IMR-90 (cell line): ENCODE measurements around the gene NUP93. TPM values are rescaled to one million over a fixed set of nuclear protein-coding genes. Genes with fewer than 3 reads are reported as not detected.

ENCODE experiments used
- ATAC-seq: fragments of 200-7000 bp; cut with Tn5 transposase; 2 replicates; pipeline ENCODE4 v1.9.1; 2020; ENCODE audit warnings: low read depth, mild to moderate bottlenecking, moderate library complexity
- BruUV-seq: library from RNA; stranded (reverse); fragments of 400-500 nt; replicated peaks from 2 replicates; lab custom pipeline; 2021; lab: Mats Ljungman, UMichigan
- CTCF ChIA-PET: fragments of 300-600 bp; formaldehyde crosslinking; extraction: SDS; loops from one replicate; lab custom pipeline; 2021; ENCODE audit warnings: antibody characterized with exemption; lab: Yijun Ruan, JAX
- POLR2A ChIA-PET: fragments of 300-600 bp; sonication (Branson Sonifier 250); formaldehyde crosslinking; loops from one replicate; lab custom pipeline; 2022; ENCODE audit warnings: antibody characterized with exemption; ENCODE audit not compliant: unreplicated experiment; lab: Charles Lee
- DNase-seq: peaks from one replicate; pipeline ENCODE4 v3.0.0; 2013
- H2AFZ ChIP-seq: replicated peaks from 2 replicates; pipeline ENCODE3; 2013; ENCODE audit warnings: low read length, mild to moderate bottlenecking; ENCODE audit not compliant: poor library complexity
- H2AK5ac ChIP-seq: 2 replicates; pipeline ENCODE4 v1.6.1; 2013; ENCODE audit warnings: low read depth, low read length, inconsistent platforms
- H2AK9ac ChIP-seq: replicated peaks from 2 replicates; pipeline ENCODE3; 2013; ENCODE audit warnings: mild to moderate bottlenecking, low read depth, low read length, moderate library complexity; ENCODE audit not compliant: poor library complexity
- H2BK120ac ChIP-seq: 2 replicates; pipeline ENCODE4 v1.6.1; 2013; ENCODE audit warnings: low read depth, low read length, inconsistent platforms
- H2BK15ac ChIP-seq: 3 replicates; pipeline ENCODE4 v1.6.1; 2013; ENCODE audit warnings: low read depth, low read length, inconsistent platforms
- H2BK20ac ChIP-seq: 2 replicates; pipeline ENCODE4 v1.6.1; 2013; ENCODE audit warnings: low read depth, mild to moderate bottlenecking, inconsistent platforms, low read length, moderate library complexity
- H2BK5ac ChIP-seq: 2 replicates; pipeline ENCODE4 v1.6.1; 2013; ENCODE audit warnings: mild to moderate bottlenecking, low read depth, low read length, inconsistent platforms; ENCODE audit not compliant: poor library complexity, severe bottlenecking
- H3K14ac ChIP-seq: replicated peaks from 2 replicates; pipeline ENCODE4 v1.6.1; 2013; ENCODE audit warnings: low read depth, low read length, inconsistent platforms
- H3K18ac ChIP-seq: 2 replicates; pipeline ENCODE4 v1.6.1; 2013; ENCODE audit warnings: low read depth, low read length, control low read depth
- H3K23ac ChIP-seq: 2 replicates; pipeline ENCODE4 v1.6.1; 2013; ENCODE audit warnings: low read depth, low read length, inconsistent platforms
- H3K27ac ChIP-seq: 2 replicates; pipeline ENCODE4 v1.5.1; 2013; ENCODE audit warnings: mild to moderate bottlenecking, control low read depth, low read length; ENCODE audit not compliant: insufficient read depth
- H3K27me3 ChIP-seq: 2 replicates; pipeline ENCODE4 v1.6.1; 2013; ENCODE audit warnings: low read length; ENCODE audit not compliant: control insufficient read depth, insufficient read depth
- H3K36me3 ChIP-seq: 2 replicates; pipeline ENCODE4 v1.6.1; 2013; ENCODE audit warnings: low read length, mixed read lengths; ENCODE audit not compliant: control insufficient read depth, insufficient read depth
- H3K4ac ChIP-seq: 2 replicates; pipeline ENCODE4 v1.6.1; 2013; ENCODE audit warnings: low read depth, low read length, inconsistent platforms
- H3K4me1 ChIP-seq: 2 replicates; pipeline ENCODE4 v1.6.1; 2013; ENCODE audit warnings: low read length, mixed read lengths; ENCODE audit not compliant: control insufficient read depth, insufficient read depth
- H3K4me2 ChIP-seq: 2 replicates; pipeline ENCODE4 v1.6.1; 2013; ENCODE audit warnings: low read depth, mild to moderate bottlenecking, control low read depth, low read length, moderate library complexity
- H3K4me3 ChIP-seq: 2 replicates; pipeline ENCODE4 v1.5.1; 2013; ENCODE audit warnings: low read depth, mild to moderate bottlenecking, control low read depth, low read length, moderate library complexity; ENCODE audit not compliant: insufficient read depth
- H3K56ac ChIP-seq: 2 replicates; pipeline ENCODE4 v1.6.1; 2013; ENCODE audit warnings: low read length, inconsistent platforms; ENCODE audit not compliant: insufficient read depth; ENCODE audit errors: extremely low read depth
- H3K79me1 ChIP-seq, 2 experiments: 2 replicates each; pipeline ENCODE4 v1.6.1; 2013; ENCODE audit warnings: low read length in 2 of 2, inconsistent platforms in 1 of 2, low read depth in 1 of 2
- H3K9ac ChIP-seq: 2 replicates; pipeline ENCODE4 v1.6.1; 2013; ENCODE audit warnings: low read depth, low read length, control low read depth
- H3K9me1 ChIP-seq: 2 replicates; pipeline ENCODE4 v1.6.1; 2013; ENCODE audit warnings: low read length, inconsistent platforms; ENCODE audit not compliant: insufficient read depth
- H3K9me3 ChIP-seq: 2 replicates; pipeline ENCODE4 v1.6.1; 2013; ENCODE audit warnings: low read length; ENCODE audit not compliant: control insufficient read depth, insufficient read depth
- H4K20me1 ChIP-seq: 2 replicates; pipeline ENCODE4 v1.6.1; 2013; ENCODE audit warnings: low read length, inconsistent platforms; ENCODE audit not compliant: insufficient read depth
- H4K5ac ChIP-seq: 2 replicates; pipeline ENCODE4 v1.6.1; 2013; ENCODE audit warnings: mild to moderate bottlenecking, low read depth, low read length, control low read depth
- H4K8ac ChIP-seq, 2 experiments: 2 replicates each; pipeline ENCODE4 v1.6.1; 2013; ENCODE audit warnings: low read depth in 2 of 2, low read length in 2 of 2, control low read depth in 1 of 2, inconsistent platforms in 1 of 2
- H4K91ac ChIP-seq: 2 replicates; pipeline ENCODE4 v1.6.1; 2013; ENCODE audit warnings: low read depth, low read length, inconsistent platforms; ENCODE audit not compliant: insufficient read depth
- CEBPB ChIP-seq: IDR thresholded peaks from 2 replicates; pipeline ENCODE4 v1.6.1; 2012; ENCODE audit warnings: low read depth, low read length, improper control_type of control experiment
- CHD1 ChIP-seq: IDR thresholded peaks from 2 replicates; pipeline ENCODE4 v1.6.1; 2012; ENCODE audit warnings: low read depth, low read length, improper control_type of control experiment
- ELK1 ChIP-seq: fragments of 150-350 bp; IDR thresholded peaks from 2 replicates; pipeline ENCODE4 v1.6.1; 2016; ENCODE audit warnings: low read depth, mild to moderate bottlenecking, low read length, moderate library complexity, borderline replicate concordance
- FOS ChIP-seq: fragments of 150-350 bp; IDR thresholded peaks from 2 replicates; pipeline ENCODE4 v1.6.1; 2016; ENCODE audit warnings: low read depth, low read length
- MAFK ChIP-seq: IDR thresholded peaks from 2 replicates; pipeline ENCODE4 v1.6.1; 2012; ENCODE audit warnings: low read depth, low read length, improper control_type of control experiment
- NFE2L2 ChIP-seq: fragments of 150-350 bp; IDR thresholded peaks from 2 replicates; pipeline ENCODE4 v1.6.1; 2016; ENCODE audit warnings: low read depth, mild to moderate bottlenecking, low read length
- RAD21 ChIP-seq: IDR thresholded peaks from 2 replicates; pipeline ENCODE4 v1.6.1; 2012; ENCODE audit warnings: low read length, improper control_type of control experiment
- RFX5 ChIP-seq: IDR thresholded peaks from 2 replicates; pipeline ENCODE4 v1.8.0; 2012; ENCODE audit warnings: low read depth, mild to moderate bottlenecking, low read length, moderate library complexity
- SMC3 ChIP-seq: fragments of 150-350 bp; IDR thresholded peaks from 2 replicates; pipeline ENCODE4 v1.6.1; 2016; ENCODE audit warnings: low read depth, mild to moderate bottlenecking, antibody characterized with exemption, low read length, moderate library complexity
- USF2 ChIP-seq: fragments of 150-350 bp; IDR thresholded peaks from 2 replicates; pipeline ENCODE4 v1.6.1; 2017; ENCODE audit warnings: mild to moderate bottlenecking, antibody characterized with exemption, low read length, low read depth
- dilution Hi-C: fragments of 300-500 bp; cut with HindIII; formaldehyde crosslinking; loops from one replicate; pipeline ENCODE4 v1.14.3; 2018; ENCODE audit warnings: low sequenced_read_pairs; ENCODE audit not compliant: unreplicated experiment
- in situ Hi-C: fragments of 300-500 bp; cut with MboI; formaldehyde crosslinking; loops from 3 replicates; pipeline ENCODE4 v1.14.3; 2019; ENCODE audit warnings: low sequenced_read_pairs, inconsistent platforms, mixed read lengths
- intact Hi-C: fragments of 100-400 bp; cut with micrococcal nuclease; formaldehyde crosslinking; loops from 2 replicates; pipeline ENCODE4 v1.10.0; 2022
- polyA plus RNA-seq, 3 experiments: library from polyadenylated mRNA; depleted of rRNA; stranded (reverse); fragments of >200 nt; gene quantifications; 2 replicates each; pipeline ENCODE4 v1.2.3, GENCODE V29; 2012; ENCODE audit warnings: low replicate concordance in 1 of 3
- total RNA-seq: library from RNA; depleted of rRNA; stranded (reverse); fragments of >200 nt; gene quantifications from 2 replicates; pipeline ENCODE4 v1.2.3, GENCODE V29; 2012

The NUP93 gene
- total and polyA plus RNA-seq, 2 of the 4 experiments (the other 2 are of a cell fraction), result 54.6 to 72.6 TPM

DNA sequence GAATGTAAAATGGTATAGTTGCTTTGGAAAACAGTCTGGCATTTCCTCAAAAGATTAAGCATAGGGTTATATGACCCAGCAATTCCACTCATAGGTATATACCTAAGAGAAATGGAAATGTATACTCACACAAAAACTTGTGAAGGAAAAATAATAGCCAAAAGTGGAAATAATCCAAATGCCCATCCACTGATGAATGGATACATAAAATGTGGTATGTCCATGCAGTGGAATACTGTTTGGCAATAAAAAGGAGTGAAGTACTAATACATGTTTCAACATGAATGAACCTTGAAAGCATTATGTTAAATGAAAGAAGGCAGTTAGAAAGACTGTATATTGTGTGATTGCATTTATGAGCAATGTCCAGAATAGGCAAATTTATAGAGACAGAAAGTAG is 25.1 kb downstream of the NUP93 start:
- no peak overlapping the region for H4K8ac ChIP-seq
- H3K9ac ChIP-seq, result no peak overlapping the region

More for the DNA sequence above, 25.1 kb downstream of the NUP93 start:
- H3K4me2 ChIP-seq, result no peak overlapping the region
- H3K18ac ChIP-seq, result no peak overlapping the region
- no peak overlapping the region for H2AK9ac ChIP-seq
- peaks cover 3% of the 10 kb centered on the region for H3K9me1 ChIP-seq
- no peak overlapping the region for H3K27ac ChIP-seq
- H4K91ac ChIP-seq, result no peak overlapping the region
- no peak for TF ChIP-seq CEBPB
- TF ChIP-seq ELK1, result no peak
- no peak for TF ChIP-seq FOS
- no peak for TF ChIP-seq SMC3
- no peak for TF ChIP-seq RAD21
- no peak for TF ChIP-seq CHD1
- no peak for TF ChIP-seq NFE2L2
- TF ChIP-seq USF2, result no peak
- TF ChIP-seq MAFK, result no peak
- no peak for TF ChIP-seq RFX5
- H2BK5ac ChIP-seq, result no peak overlapping the region
- CTCF ChIA-PET, result no interaction called here
- in situ Hi-C loops, result no loop called here
- H3K4me3 ChIP-seq, result no peak overlapping the region
- peaks cover 3% of the 10 kb centered on the region for H3K4me1 ChIP-seq
- BruUV-seq, result no TSS peak
- no peak overlapping the region for H2AK5ac ChIP-seq
- intact Hi-C loops, result no loop called here
- H2BK15ac ChIP-seq, result no peak overlapping the region
- no peaks in the 10 kb centered on the region for H3K9me3 ChIP-seq
- dilution Hi-C loops, result no loop called here
- no peak overlapping the region for H3K4ac ChIP-seq
- no peak overlapping the region for H3K23ac ChIP-seq
- no peak for ATAC-seq
- no peak overlapping the region for H3K56ac ChIP-seq
- H2BK20ac ChIP-seq, result no peak overlapping the region
- DNase-seq, result no peak
- no peak overlapping the region for H2BK120ac ChIP-seq
- no peak overlapping the region for H3K14ac ChIP-seq
- no peak overlapping the region for H2AFZ ChIP-seq
- H3K79me1 ChIP-seq, result peaks cover 33 to 51% of the 10 kb centered on the region in 2 experiments
- H3K27me3 ChIP-seq, result no peaks in the 10 kb centered on the region
- POLR2A ChIA-PET, result no interaction called here
- no peak overlapping the region for H4K5ac ChIP-seq
- H3K36me3 ChIP-seq, result peaks cover 2% of the 10 kb centered on the region
- H4K20me1 ChIP-seq, result no peaks in the 10 kb centered on the region
